ENCODE results near the gene MLLT3.

MLLT3 gene

DNA sequence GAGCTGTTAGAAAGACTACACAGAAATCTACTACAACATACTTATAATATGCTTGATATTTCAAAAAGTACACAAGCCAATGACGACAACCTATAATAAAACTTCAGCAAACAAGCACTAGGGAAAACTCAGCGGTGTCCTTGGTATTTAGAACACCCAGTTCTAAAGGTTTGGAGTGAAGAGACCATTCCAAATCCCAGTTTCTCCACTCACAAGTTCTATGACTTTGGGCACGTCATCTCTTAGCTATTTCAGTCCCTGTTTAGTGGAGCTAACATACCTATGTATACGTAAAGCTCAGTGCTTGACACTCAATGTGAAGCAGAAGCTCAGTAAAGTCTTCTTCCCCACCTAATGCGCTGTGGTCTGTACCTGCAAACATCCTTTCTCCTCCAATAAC, 52.8 kb downstream of the MLLT3 start:
- no peak for TF ChIP-seq POLR2A (IDR thresholded peaks at IDR 0.05; ENCODE audit: low read length)
- TF ChIP-seq GATA1 (IDR thresholded peaks at IDR 0.05; ENCODE audit: low read depth, low read length): no peak
- no peak for DNase-seq

GRCh38 chr9:20568400-20568799, 53.9 kb downstream of the MLLT3 start:
- no peak for DNase-seq
- TF ChIP-seq POLR2A (IDR thresholded peaks at IDR 0.05; ENCODE audit: low read length): no peak
- no peak for TF ChIP-seq GATA1 (IDR thresholded peaks at IDR 0.05; ENCODE audit: low read depth, low read length)

- TF ChIP-seq POLR2A (IDR thresholded peaks at IDR 0.05; ENCODE audit: low read length): no peak
- TF ChIP-seq GATA1 (IDR thresholded peaks at IDR 0.05; ENCODE audit: low read depth, low read length): no peak
- no peak for DNase-seq
Measured at GRCh38 chr9:20566401-20566800, 55.9 kb downstream of the MLLT3 start.

GRCh38 chr9:20564650-20565049, 57.6 kb downstream of the MLLT3 start:
- DNase-seq: no peak
- TF ChIP-seq POLR2A (IDR thresholded peaks at IDR 0.05; ENCODE audit: low read length) (no peak), GATA1 (IDR thresholded peaks at IDR 0.05; ENCODE audit: low read depth, low read length) (no peak)

DNA sequence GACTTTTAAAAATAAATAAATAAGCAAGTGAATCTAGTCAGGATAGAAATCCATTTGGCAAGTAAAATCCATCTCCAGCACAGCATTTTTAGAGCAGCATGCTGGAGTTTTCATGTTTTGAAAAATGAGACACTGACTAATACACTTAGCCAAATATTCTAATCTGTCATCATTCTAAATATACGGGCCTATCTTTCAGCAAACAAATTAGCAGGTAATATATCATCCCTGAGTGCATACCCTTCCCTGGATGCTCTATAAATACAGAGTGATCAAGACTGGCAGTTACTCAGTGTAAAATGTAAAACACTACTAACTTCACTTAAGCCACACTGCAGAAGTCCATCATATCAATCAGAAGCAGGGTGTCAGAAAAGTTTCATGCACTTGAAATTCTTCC, 58.4 kb downstream of the MLLT3 start:
- DNase-seq: no peak
- no peak for TF ChIP-seq GATA1 (IDR thresholded peaks at IDR 0.05; ENCODE audit: low read depth, low read length)
- no peak for TF ChIP-seq POLR2A (IDR thresholded peaks at IDR 0.05; ENCODE audit: low read length)

DNA sequence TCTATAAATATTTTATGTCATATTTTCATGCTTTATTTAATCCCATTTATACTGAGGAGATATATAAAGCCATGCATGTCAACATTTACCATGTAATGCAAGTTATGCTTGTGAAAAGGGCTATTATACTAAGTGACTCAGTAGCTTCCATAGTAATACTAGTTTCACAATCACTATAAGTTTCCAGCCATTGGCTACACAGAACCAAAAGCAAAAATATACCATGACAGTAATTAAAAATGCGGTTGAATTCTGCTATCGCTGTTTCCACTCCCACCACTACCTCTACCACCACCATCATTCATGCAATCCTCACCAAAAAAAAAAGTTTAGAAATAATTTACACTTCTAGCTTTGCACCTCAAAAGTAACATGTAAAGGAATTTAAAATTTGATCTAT, 60.2 kb downstream of the MLLT3 start:
- no peak for DNase-seq
- no peak for TF ChIP-seq GATA1 (IDR thresholded peaks at IDR 0.05; ENCODE audit: low read depth, low read length)
- TF ChIP-seq POLR2A (IDR thresholded peaks at IDR 0.05; ENCODE audit: low read length): no peak

DNA sequence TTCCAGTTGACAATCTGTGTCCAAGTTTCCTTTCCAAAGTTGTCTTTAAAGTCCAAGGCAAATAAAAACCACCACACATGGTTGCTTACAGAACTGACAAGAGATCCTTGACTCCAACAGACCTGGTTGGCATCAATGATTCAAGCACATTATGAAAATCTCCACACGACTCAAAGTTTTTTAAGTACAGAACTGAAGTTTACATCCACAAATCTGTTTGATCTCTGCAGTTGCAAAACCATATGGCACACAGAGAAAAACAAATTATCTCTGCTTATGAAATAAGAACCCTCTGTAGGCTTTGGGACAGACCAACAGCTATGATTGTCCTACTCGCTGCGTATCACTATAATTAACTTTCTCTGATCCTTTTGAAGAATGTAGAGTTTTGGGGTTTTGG, 60.8 kb downstream of the MLLT3 start:
- no peak for DNase-seq
- TF ChIP-seq POLR2A (IDR thresholded peaks at IDR 0.05; ENCODE audit: low read length) (no peak), GATA1 (IDR thresholded peaks at IDR 0.05; ENCODE audit: low read depth, low read length) (no peak)

GRCh38 chr9:20559231-20559890, 62.9 kb downstream of the MLLT3 start:
- DNase-seq: no peak
- no peak for TF ChIP-seq POLR2A (IDR thresholded peaks at IDR 0.05; ENCODE audit: low read length)
- no peak for TF ChIP-seq GATA1 (IDR thresholded peaks at IDR 0.05; ENCODE audit: low read depth, low read length)

GRCh38 chr9:20558566-20559016, 63.7 kb downstream of the MLLT3 start:
- no peak for DNase-seq

GRCh38 chr9:20557890-20558565, 64.3 kb downstream of the MLLT3 start:
- DNase-seq: no peak
- TF ChIP-seq GATA1 (IDR thresholded peaks at IDR 0.05; ENCODE audit: low read depth, low read length) (no peak), POLR2A (IDR thresholded peaks at IDR 0.05; ENCODE audit: low read length) (no peak)

More at GRCh38 chr9:20558566-20559016, 63.7 kb downstream of the MLLT3 start:
- TF ChIP-seq GATA1 (IDR thresholded peaks at IDR 0.05; ENCODE audit: low read depth, low read length) (no peak), POLR2A (IDR thresholded peaks at IDR 0.05; ENCODE audit: low read length) (no peak)

- TF ChIP-seq GATA1 (IDR thresholded peaks at IDR 0.05; ENCODE audit: low read depth, low read length) (no peak), POLR2A (IDR thresholded peaks at IDR 0.05; ENCODE audit: low read length) (no peak)
- DNase-seq: no peak
Measured at GRCh38 chr9:20557285-20557684, 65.0 kb downstream of the MLLT3 start.

- TF ChIP-seq POLR2A (IDR thresholded peaks at IDR 0.05; ENCODE audit: low read length): no peak
- TF ChIP-seq GATA1 (IDR thresholded peaks at IDR 0.05; ENCODE audit: low read depth, low read length): no peak
- DNase-seq: no peak
Measured at GRCh38 chr9:20553558-20554149, 68.6 kb downstream of the MLLT3 start.

GRCh38 chr9:20552874-20553557, 69.3 kb downstream of the MLLT3 start:
- DNase-seq: peak in 1 of 2 experiments; percentile 3
- TF ChIP-seq GATA1 (IDR thresholded peaks at IDR 0.05; ENCODE audit: low read depth, low read length): no peak
- TF ChIP-seq POLR2A (IDR thresholded peaks at IDR 0.05; ENCODE audit: low read length): no peak

DNA sequence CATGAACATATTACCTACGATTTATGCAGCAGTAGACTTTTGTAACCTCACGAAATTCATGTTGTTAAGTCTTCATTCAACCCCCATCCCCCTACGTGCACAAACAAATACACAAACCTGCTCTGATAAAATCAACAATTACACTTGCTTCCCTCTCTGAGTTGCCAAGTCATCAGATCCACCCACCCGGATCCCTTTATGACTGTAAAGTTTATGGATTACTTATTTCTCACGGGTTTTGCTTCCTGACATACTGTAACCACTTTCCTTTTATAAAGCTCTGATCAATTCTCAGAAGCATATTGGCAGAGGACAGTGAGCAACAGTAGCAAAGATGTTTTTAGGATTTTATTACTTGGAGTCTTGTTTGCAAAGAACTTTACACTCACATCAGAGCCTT, 70.5 kb downstream of the MLLT3 start:
- DNase-seq: no peak
- TF ChIP-seq POLR2A (IDR thresholded peaks at IDR 0.05; ENCODE audit: low read length) (no peak), GATA1 (IDR thresholded peaks at IDR 0.05; ENCODE audit: low read depth, low read length) (no peak)

All from erythroblast (primary cell).